ENCODE results near the gene USP40.
A peak's percentile ranks its signal among the peaks of the same experiment; 100 is the strongest.

The USP40 gene, protein sequence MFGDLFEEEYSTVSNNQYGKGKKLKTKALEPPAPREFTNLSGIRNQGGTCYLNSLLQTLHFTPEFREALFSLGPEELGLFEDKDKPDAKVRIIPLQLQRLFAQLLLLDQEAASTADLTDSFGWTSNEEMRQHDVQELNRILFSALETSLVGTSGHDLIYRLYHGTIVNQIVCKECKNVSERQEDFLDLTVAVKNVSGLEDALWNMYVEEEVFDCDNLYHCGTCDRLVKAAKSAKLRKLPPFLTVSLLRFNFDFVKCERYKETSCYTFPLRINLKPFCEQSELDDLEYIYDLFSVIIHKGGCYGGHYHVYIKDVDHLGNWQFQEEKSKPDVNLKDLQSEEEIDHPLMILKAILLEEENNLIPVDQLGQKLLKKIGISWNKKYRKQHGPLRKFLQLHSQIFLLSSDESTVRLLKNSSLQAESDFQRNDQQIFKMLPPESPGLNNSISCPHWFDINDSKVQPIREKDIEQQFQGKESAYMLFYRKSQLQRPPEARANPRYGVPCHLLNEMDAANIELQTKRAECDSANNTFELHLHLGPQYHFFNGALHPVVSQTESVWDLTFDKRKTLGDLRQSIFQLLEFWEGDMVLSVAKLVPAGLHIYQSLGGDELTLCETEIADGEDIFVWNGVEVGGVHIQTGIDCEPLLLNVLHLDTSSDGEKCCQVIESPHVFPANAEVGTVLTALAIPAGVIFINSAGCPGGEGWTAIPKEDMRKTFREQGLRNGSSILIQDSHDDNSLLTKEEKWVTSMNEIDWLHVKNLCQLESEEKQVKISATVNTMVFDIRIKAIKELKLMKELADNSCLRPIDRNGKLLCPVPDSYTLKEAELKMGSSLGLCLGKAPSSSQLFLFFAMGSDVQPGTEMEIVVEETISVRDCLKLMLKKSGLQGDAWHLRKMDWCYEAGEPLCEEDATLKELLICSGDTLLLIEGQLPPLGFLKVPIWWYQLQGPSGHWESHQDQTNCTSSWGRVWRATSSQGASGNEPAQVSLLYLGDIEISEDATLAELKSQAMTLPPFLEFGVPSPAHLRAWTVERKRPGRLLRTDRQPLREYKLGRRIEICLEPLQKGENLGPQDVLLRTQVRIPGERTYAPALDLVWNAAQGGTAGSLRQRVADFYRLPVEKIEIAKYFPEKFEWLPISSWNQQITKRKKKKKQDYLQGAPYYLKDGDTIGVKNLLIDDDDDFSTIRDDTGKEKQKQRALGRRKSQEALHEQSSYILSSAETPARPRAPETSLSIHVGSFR

DNA sequence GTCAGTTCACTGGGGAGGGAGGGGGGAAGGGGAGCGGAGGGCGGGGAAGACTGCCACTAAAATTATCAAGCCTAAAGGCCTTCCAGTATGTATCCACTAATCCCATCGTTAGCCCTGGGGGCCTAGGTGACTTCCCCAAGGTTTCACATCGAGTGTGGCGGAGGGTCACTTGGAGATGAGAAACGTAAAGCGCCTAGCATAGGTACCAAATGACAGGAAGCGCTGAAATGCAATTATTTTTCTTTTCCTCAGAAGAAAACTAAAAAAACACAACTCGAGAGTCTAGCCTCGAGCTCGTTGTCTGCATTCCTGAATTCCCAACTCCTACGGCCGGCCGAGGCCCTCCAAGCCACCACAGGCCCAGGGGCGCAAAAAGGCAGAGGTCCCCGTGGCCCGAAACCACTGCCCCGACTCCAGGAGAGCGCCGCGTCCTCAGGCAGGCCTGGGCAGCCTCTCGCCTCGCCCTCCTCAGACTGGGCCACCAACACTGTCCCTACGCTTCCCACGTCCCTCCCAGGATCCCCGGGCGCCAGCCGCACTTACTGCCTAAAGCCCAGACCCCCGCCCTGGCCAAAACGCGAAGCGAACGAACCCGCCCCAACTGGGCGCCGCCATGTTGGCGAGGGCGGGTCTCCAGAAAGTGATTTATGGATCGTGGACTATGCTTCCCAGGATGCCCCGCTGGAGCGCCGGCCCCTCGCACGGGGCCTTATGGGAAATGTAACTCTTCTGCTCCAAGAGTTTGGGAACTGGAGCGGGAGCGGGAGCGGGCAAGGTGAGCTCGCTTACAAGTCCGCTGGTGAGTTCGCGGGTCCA is at the start of gene USP40:
USP40 (minus strand) TSS at position 642 of the 816 bp plus-strand sequence. CDS start 1,228 bp downstream, outside the sequence.
- peak within 1 kb of the TSS; percentile 98 for H3K4me3 ChIP-seq (ENCODE audit: low read depth, low read length)
- peak; percentile 91 for DNase-seq (ENCODE audit: low read depth)
- TF ChIP-seq, protein P1, sequence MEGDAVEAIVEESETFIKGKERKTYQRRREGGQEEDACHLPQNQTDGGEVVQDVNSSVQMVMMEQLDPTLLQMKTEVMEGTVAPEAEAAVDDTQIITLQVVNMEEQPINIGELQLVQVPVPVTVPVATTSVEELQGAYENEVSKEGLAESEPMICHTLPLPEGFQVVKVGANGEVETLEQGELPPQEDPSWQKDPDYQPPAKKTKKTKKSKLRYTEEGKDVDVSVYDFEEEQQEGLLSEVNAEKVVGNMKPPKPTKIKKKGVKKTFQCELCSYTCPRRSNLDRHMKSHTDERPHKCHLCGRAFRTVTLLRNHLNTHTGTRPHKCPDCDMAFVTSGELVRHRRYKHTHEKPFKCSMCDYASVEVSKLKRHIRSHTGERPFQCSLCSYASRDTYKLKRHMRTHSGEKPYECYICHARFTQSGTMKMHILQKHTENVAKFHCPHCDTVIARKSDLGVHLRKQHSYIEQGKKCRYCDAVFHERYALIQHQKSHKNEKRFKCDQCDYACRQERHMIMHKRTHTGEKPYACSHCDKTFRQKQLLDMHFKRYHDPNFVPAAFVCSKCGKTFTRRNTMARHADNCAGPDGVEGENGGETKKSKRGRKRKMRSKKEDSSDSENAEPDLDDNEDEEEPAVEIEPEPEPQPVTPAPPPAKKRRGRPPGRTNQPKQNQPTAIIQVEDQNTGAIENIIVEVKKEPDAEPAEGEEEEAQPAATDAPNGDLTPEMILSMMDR (conservative IDR thresholded peaks at IDR 0.05; ENCODE audit: low read depth, low read length): peak; percentile 1

DNA sequence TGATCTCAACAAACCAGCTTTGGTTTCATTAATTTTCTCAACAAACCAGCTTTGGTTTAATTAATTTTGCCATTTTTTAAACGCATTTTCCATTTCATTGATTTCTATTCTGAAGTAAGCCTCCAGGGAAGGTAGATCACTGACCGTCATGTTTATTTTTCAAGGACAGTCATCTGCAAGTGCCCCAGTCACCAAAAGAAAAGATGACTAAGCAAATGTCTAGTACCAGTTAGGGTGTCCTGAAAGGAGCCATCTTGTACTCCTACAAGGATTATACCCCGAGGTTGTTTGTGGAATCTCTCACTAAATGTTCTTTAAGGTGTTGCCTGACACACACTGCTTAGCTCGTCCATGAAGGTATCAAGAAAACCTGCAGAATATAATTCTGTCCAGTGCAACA is 44.7 kb upstream of the USP40 start:
- TF ChIP-seq, protein P1 (conservative IDR thresholded peaks at IDR 0.05; ENCODE audit: low read depth, low read length): no peak
- no peak overlapping the region for H3K4me3 ChIP-seq (ENCODE audit: low read depth, low read length)
- DNase-seq (ENCODE audit: low read depth): no peak

DNA sequence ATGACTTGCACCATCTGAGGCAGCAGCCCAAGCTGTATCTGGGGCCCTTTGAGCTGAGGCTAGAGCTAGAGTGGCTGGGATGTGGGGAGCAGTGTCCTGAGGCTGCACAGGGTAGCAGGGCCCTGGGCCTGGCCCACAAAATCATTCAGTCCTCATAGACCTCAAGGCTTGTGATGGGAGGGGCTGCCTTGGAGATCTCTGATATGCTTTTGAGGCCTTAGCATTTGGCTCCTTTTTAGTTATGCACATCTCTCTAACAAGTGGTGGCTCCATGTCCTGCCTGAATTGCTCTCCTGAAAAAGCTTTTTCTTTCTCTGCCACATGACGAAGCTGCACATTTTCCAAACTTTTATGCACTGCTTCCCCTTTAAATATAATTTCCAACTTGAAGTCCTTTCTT is 39.1 kb upstream of the USP40 start:
- no peak overlapping the region for H3K4me3 ChIP-seq (ENCODE audit: low read depth, low read length)
- DNase-seq (ENCODE audit: low read depth): no peak
- TF ChIP-seq, protein P1 (conservative IDR thresholded peaks at IDR 0.05; ENCODE audit: low read depth, low read length): no peak

DNA sequence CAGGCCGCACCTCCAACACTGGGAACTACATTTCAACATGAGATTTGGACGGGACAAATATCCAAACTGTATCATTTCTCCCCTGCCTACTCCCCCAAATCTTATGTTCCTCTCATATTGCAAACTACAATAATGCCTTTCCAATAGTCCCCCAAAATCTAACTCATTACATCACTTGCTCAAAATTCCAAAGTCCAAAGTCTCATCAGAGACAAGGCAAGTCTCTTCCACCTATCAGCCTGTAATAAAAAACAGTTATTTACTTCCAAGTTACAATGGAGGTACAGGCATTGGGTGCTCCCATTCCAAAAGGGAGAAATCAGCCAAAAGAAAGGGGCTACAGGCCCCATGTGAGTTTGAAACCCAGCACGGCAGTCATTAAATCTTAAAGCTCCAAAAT is 38.2 kb upstream of the USP40 start:
- TF ChIP-seq, protein P1 (conservative IDR thresholded peaks at IDR 0.05; ENCODE audit: low read depth, low read length): no peak
- no peak for DNase-seq (ENCODE audit: low read depth)
- H3K4me3 ChIP-seq (ENCODE audit: low read depth, low read length): no peak overlapping the region

DNA sequence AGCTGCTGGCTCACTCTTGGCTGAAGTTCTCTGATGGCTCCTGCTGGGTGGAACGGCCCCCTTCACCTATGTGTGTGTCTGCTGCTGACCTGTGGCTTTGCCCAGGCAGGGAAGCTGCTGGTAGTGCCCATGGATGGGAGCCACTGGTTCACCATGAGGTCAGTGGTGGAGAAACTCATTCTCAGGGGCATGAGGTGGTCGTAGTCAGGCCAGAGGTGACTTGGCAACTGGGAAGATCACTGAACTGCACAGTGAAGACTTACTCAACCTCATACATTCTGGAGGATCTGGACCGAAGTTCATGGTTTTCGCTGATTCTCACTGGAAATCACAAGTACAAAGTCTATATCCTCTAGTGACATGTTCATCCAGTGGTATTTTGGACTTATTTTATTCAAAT is 36.9 kb upstream of the USP40 start:
- TF ChIP-seq, protein P1 (conservative IDR thresholded peaks at IDR 0.05; ENCODE audit: low read depth, low read length): no peak

DNA sequence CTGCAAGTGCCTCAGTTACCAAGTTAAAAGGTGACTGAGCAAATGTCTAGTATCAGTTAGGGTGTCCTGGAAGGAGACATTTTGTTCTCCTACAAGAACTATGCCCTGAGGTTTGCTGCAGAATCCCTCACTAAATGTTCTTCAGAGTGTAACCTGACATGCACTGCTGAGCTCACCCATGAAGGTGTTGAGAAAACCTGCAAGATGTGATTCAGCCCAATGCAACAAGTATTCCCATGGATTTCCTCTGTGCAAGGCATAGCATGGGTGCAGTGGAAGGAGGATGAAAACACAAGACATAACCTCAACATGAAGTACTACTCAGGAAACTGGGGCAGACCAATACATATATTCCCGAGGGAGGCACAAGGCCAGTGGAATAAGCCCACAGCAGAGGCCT is 35.5 kb upstream of the USP40 start:
- TF ChIP-seq, protein P1 (conservative IDR thresholded peaks at IDR 0.05; ENCODE audit: low read depth, low read length): no peak
- DNase-seq (ENCODE audit: low read depth): no peak
- no peak overlapping the region for H3K4me3 ChIP-seq (ENCODE audit: low read depth, low read length)

More for the DNA sequence above, 36.9 kb upstream of the USP40 start:
- H3K4me3 ChIP-seq (ENCODE audit: low read depth, low read length): no peak overlapping the region
- no peak for DNase-seq (ENCODE audit: low read depth)
